ENCODE measurements around the gene TMEM121B. TPM values are rescaled to one million over a fixed set of nuclear protein-coding genes. Genes with fewer than 3 reads are reported as not detected.

TMEM121B gene
- total RNA-seq, 1 experiment from 2014 or later = 8.1 TPM

DNA sequence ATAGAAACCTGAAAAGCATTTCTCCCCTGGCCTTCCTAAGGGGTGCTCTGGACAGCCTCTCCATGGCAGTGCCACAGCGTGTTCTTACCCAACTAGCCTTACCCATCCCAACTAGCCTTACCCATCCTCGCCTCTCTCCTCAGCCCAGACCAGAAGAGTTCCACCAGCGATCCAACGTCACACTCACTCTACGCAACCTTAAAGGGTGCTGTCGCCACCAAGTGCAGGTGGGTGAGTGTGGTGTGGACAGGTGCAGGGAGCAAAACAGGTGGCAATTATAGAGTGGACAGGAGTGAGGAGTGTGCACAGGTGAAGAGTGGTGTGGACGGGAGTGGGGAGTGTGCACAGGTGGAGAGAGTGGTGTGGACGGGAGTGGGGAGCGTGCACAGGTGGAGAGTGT is 17.8 kb downstream of the TMEM121B start:
- no peak overlapping the region for H3T11ph ChIP-seq (ENCODE audit: low read length)
- TF ChIP-seq, protein P1, sequence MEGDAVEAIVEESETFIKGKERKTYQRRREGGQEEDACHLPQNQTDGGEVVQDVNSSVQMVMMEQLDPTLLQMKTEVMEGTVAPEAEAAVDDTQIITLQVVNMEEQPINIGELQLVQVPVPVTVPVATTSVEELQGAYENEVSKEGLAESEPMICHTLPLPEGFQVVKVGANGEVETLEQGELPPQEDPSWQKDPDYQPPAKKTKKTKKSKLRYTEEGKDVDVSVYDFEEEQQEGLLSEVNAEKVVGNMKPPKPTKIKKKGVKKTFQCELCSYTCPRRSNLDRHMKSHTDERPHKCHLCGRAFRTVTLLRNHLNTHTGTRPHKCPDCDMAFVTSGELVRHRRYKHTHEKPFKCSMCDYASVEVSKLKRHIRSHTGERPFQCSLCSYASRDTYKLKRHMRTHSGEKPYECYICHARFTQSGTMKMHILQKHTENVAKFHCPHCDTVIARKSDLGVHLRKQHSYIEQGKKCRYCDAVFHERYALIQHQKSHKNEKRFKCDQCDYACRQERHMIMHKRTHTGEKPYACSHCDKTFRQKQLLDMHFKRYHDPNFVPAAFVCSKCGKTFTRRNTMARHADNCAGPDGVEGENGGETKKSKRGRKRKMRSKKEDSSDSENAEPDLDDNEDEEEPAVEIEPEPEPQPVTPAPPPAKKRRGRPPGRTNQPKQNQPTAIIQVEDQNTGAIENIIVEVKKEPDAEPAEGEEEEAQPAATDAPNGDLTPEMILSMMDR (conservative IDR thresholded peaks at IDR 0.05) = no peak
- no peaks in the 10 kb centered on the region for H3K79me1 ChIP-seq (ENCODE audit: insufficient read depth, low read depth, low read length, poor library complexity, severe bottlenecking)
- H2BK15ac ChIP-seq (ENCODE audit: low read depth, low read length) = no peak overlapping the region
- no peak overlapping the region for H3K56ac ChIP-seq (ENCODE audit: insufficient read length, low read depth, low read length)
- H2BK120ac ChIP-seq (ENCODE audit: low read depth, low read length, poor library complexity, severe bottlenecking) = no peak overlapping the region
- no peak overlapping the region for H3K4ac ChIP-seq (ENCODE audit: low read depth, low read length)
- H4K5ac ChIP-seq (ENCODE audit: insufficient read length, low read depth, low read length) = no peak overlapping the region
- H3K27me3 ChIP-seq (ENCODE audit: insufficient read depth, low read length) = no peaks in the 10 kb centered on the region
- H3K9me3 Mint-ChIP-seq = no peaks in the 10 kb centered on the region; a peak in 1 of 5 replicates
- H3K23ac ChIP-seq (ENCODE audit: insufficient read length, low read depth, low read length) = no peak overlapping the region
- H3K4me1 ChIP-seq (ENCODE audit: insufficient read depth, low read length) = no peaks in the 10 kb centered on the region
- H3K23me2 ChIP-seq (ENCODE audit: insufficient read length, low read depth, low read length, poor library complexity, severe bottlenecking) = no peaks in the 10 kb centered on the region
- no peak overlapping the region for H4K91ac ChIP-seq (ENCODE audit: insufficient read length, low read depth, low read length)
- H3K4me2 ChIP-seq (ENCODE audit: insufficient read depth, insufficient read length, low read length) = no peak overlapping the region
- no peak overlapping the region; the same call in 1 of the 2 replicates for H3K14ac ChIP-seq (ENCODE audit: insufficient read depth, low read length)
- H4K20me1 ChIP-seq (ENCODE audit: control insufficient read depth, insufficient read depth, insufficient read length) = no peaks in the 10 kb centered on the region
- no peak overlapping the region for H2BK20ac ChIP-seq (ENCODE audit: low read depth, low read length, poor library complexity, severe bottlenecking)
- H2AK5ac ChIP-seq (ENCODE audit: insufficient read length, low read length) = no peak overlapping the region
- H2AFZ ChIP-seq (ENCODE audit: low read length) = no peak overlapping the region
- no peak overlapping the region for H4K8ac ChIP-seq (replicated peaks; ENCODE audit: insufficient read length, low read depth, low read length)
- no peak overlapping the region; a peak in 2 of 7 replicates for H3K27ac Mint-ChIP-seq
- H3K4me3 Mint-ChIP-seq = no peak overlapping the region; a peak in 1 of 5 replicates
- peaks cover 3 to 6% of the 10 kb centered on the region in 2 experiments; a peak in 3 of 4 replicates for H3K4me1 Mint-ChIP-seq
- H3K36me3 Mint-ChIP-seq (ENCODE audit: insufficient read depth in 1 of 3, low read depth in 3 of 3) = peaks cover 4 to 42% (median 21%) of the 10 kb centered on the region in 3 experiments; a peak in 5 of 7 replicates
- no peak overlapping the region for H3K27ac ChIP-seq (ENCODE audit: insufficient read length, low read depth, low read length)
- DNase-seq = no peak
- H3K9me3 ChIP-seq (ENCODE audit: control insufficient read depth, low read depth, low read length) = no peaks in the 10 kb centered on the region
- H2BK12ac ChIP-seq (ENCODE audit: insufficient read length, low read depth, low read length) = no peak overlapping the region
- no CpG with 5 or more reads among the region's 9 CpGs for WGBS (ENCODE audit: extremely low coverage, insufficient read length, low lambda C conversion rate)
- H3K79me2 ChIP-seq (ENCODE audit: insufficient read depth, low read length) = no peaks in the 10 kb centered on the region
- H3K9ac ChIP-seq (ENCODE audit: extremely low read depth, insufficient read length, low read length) = no peak overlapping the region
- H2BK5ac ChIP-seq (ENCODE audit: insufficient read length, low read length) = no peak overlapping the region
- no peaks in the 10 kb centered on the region for H3K27me3 Mint-ChIP-seq (ENCODE audit: low read depth)
- H3K18ac ChIP-seq (ENCODE audit: insufficient read length, low read depth, low read length) = no peak overlapping the region

All from H9 (cell line).